SKM-1 treated with dmso at 0.1 percent for 144 hours (cell line): ENCODE results near the gene ZBTB3.
"Not testable (repeated sequence)": the region's sequence is repeated elsewhere in the genome, so short reads cannot be mapped to it uniquely, and the experiment has no call there.

Experiments
- DNase-seq: peaks from one replicate; lab custom pipeline; 2025; ENCODE audit not compliant: unreplicated experiment; lab: John Stamatoyannopoulos, UW

Gene ZBTB3

DNA sequence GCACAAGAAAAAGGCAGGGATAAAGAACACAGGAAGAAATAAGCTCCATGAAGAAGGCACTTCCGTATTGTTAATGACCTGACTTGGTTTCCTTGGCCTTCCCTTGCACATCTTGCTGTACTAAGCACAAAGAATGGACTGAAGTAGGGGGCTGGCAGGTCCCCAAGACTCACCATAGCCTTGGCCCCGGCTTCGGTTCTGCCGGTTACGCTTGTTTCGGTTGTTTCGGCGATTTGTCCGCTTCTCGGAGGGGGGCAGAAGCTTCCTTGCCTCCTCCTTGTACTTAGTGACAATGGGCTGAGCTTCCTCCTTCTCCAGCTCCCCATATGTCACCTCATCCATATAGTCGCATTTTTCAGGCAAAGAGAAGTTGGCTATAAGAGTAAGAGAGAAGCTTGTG lies 37.1 kb downstream of the ZBTB3 start:
- no peak for DNase-seq

DNA sequence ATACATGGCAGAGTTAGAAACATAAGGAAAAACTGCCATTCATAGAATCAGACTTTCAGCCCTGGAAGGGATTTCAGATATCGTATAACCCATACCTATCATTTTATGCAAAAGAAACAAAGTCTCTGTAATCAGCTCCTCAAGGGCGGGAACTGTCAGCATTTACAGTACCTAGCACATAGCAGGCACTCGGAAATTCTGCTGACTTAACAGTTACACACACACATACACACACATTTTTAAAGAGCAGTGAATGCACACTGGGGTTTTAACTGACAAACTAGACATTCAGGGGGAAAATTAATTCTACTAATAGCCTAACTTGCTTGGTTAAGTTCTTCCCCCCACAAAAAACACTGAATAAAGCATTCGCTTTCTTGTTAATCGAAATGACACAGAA lies 37.8 kb downstream of the ZBTB3 start:
- DNase-seq = no peak

DNA sequence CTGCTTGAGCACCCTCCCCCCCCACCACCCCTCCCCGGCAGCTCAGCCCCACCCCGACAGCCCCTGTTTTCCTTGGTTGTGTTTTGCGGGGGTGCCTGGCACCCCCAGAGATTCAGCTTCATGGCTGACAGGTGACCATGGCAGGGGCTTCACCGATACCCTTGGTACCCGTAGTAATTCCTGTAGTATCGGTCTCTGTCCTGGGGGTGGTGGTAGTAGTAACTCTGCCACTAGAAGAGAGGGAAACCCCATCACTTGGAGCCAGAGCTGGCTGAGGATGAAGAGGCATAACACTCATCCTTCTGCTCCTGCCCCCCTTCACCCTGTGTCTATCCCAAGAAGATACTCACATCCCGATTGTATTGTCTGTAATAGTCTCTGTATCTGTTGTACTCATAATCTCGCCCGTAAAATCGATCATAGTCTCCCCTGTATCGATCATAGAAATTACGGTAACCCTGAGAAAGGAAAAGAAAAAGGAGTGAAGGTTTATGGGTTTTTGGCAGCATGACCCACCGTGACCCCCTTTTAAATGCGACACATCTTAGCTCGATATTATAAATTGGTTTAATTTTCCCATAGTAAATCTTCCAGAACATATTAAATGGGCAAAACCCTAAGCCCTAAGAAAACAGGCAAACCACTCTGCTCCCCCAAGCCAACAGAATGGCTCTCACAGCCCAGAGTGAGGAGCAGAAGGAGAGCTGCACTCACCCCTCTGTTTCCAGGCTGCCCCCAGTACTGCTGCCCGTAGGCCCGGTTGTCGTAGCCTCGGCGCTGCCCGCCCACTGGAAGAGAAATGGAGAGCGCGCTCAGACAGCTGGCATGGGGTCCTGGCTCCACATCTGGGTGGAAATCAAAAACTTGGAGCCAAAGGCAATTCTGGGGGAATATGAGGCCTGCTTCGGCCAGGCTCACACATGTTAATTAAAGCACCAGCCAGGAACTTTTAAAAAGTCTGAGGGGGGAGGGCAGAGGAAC lies 38.5 kb downstream of the ZBTB3 start:
- DNase-seq = no peak

DNA sequence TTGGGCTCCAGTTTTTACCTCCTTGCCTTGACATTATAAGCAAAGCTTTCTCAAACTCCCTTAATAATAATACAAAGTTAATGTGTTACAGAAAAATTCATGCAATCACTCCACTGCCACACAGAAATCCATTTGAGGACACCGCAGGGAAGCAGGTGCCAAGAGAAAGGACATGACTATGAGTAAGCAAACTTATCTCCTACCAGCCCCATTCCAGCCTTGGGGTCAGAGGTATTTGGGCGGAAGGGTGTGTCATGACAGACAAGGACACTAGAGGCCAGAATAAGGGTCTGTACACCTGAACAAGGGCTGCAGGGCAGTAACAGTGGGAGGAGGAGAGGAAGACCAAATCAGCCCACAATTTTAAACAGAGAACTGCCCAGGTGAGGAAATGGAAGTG lies 40.6 kb downstream of the ZBTB3 start:
- no peak for DNase-seq

DNA sequence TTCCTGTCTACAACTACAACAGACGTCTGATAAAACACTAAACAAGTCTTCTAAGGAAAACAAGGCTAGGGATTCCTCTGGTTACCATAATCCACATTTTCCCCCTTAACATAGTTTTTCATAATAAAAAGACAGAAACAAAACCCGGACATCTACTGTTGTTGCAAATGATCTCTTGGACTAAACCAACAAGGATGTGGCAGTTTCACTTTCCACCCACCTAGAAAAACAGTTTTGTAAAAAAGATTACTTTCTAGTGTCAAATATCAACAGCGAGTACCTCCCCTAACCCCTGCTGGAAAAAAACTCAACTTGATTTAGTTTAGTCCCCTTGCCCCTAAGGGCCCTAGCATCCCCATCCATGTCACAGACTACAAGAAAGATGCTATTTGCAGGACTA lies 41.1 kb downstream of the ZBTB3 start:
- no peak for DNase-seq

DNA sequence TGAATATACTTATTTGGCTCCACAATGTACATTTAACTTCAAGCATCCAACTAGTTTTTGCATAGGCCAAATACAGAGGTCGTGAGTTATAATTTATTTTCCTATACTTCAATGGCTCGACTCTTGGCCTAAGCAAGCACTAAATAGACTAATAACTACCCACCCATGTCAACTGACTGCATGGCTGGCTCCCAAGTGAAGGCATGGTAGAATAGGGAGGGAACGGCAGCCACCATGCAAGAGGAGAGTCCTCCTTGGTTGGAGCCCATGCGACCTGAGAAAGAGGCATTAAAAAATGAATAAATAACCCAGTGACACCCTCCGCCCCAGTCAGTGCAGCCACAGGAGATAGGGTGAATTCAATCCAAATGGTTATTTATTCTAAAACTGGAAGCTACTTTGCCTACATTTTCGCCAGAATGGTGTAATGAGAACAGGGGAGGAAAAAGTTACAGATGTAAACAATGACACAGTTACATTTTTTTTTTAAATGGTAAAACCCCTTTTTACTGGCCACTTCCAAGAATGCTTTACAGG lies 41.6 kb downstream of the ZBTB3 start:
- no peak for DNase-seq

DNA sequence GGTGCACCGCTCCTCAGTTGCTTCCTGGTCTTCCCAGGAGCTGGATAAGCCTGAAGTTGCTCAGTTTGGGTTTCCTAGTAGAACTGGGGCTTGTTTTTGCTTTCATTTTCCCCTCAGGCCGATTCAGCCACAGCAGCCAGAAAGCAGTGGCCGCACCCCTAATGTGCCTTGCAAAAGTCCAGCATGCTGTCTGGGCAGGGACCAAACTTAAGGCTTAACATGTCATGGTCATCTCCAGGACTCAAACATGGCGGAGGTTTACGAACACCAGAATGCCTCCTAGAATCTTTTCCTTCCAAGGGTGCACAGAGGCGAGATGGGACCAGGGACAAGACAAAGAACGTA lies 44.0 kb downstream of the ZBTB3 start:
- no peak for DNase-seq

DNA sequence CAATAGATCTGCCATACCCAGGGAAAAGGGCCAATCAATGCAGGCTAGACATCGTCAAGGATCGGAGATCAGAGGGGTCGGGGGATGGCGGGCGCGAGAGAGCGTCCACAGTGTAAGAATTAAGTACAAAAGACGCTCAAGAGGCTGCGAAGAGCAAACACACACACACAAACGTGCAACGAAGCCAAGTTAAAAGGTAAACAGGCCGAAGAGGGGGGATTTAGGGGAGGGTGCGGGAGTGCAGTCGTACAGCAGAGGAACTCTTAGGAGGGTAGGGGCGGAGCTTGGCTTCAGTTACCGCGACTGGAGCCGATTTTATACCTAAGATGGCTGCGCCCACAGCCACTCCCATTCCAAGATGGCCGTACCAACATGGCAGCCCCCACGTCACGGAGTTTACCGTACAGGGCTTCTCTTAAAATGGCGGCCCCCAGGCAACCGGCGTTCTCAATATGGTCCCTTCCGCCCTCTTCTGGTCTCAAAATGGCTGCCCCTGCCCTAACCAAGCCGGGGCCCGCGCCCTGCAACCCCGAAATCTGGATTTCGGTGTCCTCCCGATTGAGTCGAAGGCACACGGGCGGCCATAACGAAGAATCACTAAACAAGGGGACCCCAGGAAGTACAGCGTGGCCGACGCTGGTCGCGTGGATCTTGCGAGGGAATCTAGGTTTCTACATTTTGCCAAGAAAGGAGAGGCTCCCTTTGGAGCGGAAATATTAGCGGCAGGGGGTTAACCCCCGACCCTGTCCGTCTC lies 44.5 kb downstream of the ZBTB3 start:
- DNase-seq = no peak

DNA sequence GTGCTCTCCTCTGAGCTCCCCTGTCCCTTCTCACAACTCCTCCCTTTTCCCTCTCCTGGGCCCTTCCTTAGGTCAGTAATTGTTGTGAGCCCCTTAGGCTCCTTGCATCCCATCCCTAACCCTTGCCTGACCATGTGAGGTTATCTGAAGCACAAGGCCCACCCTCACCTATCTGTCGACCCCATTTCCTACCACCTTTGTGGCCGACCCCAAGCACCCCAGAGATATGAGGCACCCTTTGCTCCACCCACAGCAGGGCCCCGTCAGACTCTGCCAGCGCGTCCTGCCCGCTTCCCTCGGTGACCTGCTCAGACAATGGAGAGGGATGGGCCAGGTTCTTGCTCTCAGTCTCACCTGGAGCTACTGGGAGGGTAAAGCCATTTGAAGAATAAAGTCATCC lies 45.2 kb downstream of the ZBTB3 start:
- DNase-seq = no peak

DNA sequence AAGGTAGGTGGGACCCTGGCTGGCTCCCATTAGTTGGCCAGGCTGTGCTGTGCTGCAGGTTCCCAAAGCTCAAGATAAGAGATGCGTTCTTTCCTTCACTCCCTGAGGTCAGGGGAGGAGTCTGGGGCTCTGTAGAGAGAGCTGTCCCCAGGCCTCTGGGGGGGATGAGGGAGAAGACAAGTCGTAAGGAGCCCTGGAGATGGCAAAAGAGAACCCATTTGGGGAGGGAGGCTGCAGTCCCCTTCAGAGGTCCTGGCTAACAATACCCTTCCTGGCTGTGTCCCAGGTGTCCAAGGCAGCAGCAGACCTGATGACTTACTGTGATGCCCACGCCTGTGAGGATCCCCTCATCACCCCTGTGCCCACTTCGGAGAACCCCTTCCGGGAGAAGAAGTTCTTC lies 45.6 kb downstream of the ZBTB3 start:
- DNase-seq = no peak

DNA sequence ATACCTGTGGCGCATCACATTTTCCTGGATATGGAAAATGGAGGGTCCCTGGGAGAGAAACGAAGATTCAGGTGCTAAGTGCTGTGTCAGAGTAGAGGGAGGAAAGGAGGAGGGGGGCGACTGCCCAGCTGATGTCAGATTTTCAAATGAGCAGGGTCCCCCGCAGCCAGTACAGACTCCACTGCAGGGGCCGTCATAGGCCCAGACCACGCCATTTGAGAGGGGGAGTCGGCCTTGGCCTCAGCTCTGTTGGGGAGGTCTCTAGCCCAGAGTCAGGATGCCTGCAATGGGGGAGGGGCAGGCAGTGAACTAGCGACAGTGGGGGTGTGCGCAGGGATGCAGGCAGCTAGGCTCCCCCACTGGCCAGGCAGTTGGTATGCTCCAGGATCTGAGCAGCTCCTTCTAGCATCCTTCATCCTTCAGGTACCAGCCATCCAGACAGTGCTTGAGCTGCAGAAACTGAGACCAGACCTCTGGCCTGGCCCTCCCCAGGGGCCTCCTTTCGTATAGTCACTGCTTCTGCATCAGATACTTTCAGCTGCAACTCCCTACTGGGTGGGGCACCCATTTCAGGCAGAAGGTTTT lies 46.6 kb downstream of the ZBTB3 start, which contains the start of the genes BSCL2 and GNG3:
Gene BSCL2 (minus strand): TSS at position 148 of the 585 bp plus-strand sequence. CDS start 229 bp downstream, outside the sequence.
Gene GNG3 (plus strand): TSS at position 400 of the 585 bp plus-strand sequence. CDS start 620 bp downstream, outside the sequence.
- DNase-seq = no peak

DNA sequence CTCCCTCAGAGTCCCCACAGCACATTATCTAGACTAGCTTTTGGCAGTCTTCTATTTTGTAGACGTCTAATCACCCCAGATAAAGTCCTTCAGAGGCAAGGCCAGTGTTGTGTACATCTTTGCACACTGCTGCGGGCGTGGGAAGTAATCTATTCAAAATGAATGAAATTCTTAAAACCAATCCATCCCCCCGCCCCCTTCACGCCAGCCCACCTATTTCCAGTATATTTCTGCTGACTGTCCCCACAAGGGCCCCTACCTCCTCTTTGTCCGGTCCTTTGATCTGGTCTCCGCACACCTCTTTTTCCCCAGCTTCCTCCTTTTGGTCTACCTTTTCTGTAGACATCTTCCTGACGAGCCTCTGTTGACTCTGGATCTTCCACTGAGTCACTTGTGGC lies 47.1 kb downstream of the ZBTB3 start:
- DNase-seq = no peak

DNA sequence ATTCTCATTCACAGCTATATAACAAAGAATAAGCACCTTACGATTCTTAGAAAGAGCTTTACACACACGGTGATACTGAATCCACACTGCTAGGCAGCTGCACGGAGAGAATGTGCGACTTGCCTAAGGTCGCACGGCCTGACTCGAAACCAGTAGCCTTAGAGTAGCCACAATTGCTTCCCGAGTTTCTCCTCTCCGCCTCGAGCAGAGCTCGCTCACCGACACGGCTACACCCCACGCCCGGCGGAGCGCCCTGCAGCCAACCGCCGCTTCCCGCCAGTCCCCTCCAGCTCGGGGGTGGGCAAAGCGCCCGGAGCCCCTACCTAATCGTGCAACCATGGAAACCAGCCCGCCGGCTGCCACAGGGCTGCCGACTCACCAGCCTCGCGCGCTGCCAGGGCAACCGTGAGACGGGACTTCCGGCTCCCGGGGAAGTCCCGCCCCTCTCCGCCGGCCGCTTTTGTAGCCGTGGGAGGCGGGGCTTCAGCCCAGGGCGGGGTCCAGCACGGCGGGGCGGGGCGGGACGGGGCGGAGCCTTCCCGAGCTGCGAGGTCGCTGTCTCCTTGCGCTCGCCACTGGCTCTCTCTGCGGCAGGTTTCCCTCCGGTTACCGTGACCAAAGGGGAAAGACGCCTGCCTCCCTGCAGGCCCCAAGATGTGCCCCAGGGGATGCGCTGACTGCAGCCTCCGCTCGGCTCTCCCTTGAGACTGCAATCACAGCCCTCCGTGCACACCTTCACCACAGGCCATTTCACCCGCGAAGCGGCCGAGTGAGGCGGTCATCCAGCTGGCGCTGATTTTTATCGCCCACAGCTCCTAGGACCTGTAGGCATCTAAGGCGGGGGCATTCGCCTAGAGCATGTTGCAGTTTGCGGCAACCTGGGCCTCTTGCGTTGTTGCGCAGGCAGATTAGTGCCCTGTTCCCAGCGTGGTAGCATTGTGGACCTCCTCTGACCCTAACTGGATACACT lies 47.8 kb downstream of the ZBTB3 start:
- peak; percentile 78 for DNase-seq

DNA sequence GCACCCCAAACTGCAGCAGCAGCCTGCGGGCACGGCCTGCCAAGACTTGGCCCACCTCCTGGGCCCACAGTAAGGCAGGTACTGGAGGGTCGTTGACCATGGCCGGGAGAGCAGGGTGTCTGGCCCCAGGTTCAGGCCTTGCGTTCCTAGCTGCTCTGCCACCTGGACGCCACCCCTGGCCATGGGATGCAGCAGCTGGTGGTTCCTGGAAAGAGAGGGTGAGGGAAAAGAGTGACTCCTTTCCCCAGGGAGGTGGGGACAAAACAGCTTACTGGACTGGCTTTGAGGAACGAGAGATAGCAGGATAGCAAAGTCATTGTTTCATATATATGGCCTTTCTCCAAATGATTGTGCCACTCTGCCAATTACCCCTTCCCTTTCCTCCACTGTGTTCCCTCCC lies 48.5 kb downstream of the ZBTB3 start:
- DNase-seq = no peak

DNA sequence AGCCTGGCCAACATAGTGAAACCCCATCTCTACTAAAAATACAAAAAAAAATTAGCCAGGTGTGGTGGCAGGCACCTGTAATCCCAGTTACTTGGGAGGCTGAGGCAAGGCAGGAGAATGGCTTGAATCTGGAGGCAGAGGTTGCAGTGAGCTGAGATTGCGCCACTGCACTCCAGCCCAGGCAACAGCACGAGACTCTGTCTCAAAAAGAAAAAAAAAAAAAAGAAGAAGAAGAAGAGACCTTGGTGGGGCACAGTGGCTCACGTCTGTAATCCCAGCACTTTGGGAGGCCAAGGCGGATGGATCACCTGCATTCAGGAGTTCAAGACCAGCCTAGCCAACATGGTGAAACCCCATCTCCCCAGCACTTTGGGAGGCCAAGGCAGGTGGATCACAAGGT lies 50.0 kb downstream of the ZBTB3 start:
- DNase-seq = not testable (repeated sequence)

DNA sequence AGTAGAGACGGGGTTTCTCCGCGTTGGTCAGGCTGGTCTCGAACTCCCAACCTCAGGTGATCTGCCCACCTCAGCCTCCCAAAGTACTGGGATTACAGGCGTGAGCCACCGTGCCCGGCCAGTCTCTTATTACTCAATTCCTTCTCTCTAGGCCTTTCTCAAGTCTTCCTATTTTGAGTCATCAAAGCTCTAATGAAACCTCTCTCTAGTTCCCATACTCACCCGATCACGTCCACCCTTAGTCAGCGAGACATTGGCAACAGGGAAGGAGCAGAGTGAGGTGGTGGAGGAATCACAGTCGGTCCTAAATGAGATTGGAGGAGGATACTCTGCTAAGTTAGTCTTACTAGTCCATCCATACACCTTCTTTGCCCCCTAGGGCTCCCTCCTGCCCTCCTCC lies 51.7 kb downstream of the ZBTB3 start:
- DNase-seq = no peak
